Activated T-helper 9 cell treated with anti-CD3 and anti-CD28 coated beads, Interleukin-2, amount 50 U/mL, for 16 hours (primary cell): ENCODE measurements around the gene CDH4.

Source experiments
- DNase-seq: peaks from one replicate; pipeline ENCODE4 v3.0.0-alpha.2; 2020; ENCODE audit warnings: low read depth

The CDH4 gene

DNA sequence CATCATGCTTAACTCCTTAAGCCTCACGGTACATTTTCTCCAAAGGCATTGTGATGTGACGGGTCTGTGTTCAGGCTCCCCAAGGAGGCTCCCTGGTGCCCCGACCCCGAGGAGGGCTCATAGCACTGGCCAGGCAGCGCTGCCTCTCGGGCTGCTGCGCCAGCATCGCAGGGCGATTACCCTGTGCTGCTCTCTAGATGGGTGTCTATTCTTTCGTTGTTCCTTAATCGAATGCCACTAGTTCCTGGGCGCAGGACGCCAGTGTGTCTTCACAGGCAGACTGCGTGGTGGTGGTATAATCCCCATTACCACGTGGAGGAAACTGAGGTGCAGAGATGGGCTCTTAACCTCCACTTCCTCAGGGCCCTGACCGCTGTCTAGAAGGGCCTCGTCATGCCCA, 267.4 kb downstream of the CDH4 start:
- no peak for DNase-seq

DNA sequence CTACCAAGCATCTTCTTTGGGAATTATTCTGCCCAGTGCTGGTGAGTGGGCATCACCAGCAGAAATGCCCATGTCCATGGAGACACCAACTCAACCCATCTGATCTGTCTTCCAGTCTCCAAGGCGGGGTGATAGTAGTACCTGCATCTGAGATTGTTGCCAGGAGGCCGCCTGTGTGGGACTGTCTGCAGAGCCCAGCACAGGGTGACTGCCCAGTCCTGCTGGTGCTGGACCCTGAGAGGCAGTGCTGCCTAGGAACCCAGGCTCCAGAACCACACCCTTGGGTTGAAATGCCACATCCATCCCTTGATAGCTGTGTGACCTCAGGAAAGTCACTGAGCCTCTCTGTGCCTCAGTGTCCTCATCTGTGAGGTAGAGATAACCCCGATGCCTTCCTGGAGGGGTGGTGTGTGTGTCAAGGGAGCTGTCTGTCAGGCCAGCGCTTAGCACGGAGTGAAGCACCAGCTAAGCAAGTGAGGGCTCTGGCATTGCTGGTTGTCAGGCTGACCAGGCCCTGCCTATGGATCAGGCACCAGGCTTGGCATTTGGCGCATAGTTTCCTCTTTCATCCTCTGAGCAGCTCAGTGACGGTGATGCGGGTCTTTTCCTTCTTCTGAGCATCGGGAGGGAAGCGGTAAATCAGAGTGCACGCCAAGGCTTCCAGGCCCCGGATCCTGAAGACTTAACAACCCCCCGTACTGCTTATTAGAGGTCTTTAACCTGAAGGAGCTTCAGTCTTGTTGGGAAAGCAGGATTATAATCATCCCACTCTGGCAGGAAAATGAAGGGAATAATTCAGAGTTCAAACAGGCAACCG, 268.2 kb downstream of the CDH4 start:
- DNase-seq = no peak

DNA sequence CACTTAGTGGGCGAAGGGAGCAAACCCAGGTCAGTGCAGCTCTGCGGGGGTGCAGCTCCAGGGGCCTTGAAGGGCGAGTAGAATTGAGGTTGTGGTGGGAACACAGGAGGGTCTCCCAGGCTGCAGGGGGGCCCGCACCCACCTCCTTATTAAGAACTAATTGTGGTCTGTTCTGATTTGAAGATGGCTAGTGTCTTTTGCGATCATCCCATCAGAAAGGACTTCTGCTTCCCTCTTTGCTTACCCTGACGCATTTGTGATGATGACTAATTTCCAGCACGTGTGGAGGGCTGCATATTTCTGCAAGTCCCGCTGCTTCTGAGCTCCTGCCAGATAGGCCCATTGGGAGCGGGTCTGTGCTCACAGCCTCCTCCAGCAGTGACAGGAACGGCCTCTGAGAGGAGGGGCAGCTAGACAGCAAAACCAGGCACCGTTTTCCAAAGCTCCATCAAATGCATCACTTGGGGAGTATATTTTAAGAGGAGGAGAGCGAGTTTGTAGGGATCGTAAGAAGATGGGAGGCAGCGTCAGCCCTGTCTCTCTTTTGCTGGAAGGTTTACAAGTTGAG, 268.9 kb downstream of the CDH4 start:
- no peak for DNase-seq

DNA sequence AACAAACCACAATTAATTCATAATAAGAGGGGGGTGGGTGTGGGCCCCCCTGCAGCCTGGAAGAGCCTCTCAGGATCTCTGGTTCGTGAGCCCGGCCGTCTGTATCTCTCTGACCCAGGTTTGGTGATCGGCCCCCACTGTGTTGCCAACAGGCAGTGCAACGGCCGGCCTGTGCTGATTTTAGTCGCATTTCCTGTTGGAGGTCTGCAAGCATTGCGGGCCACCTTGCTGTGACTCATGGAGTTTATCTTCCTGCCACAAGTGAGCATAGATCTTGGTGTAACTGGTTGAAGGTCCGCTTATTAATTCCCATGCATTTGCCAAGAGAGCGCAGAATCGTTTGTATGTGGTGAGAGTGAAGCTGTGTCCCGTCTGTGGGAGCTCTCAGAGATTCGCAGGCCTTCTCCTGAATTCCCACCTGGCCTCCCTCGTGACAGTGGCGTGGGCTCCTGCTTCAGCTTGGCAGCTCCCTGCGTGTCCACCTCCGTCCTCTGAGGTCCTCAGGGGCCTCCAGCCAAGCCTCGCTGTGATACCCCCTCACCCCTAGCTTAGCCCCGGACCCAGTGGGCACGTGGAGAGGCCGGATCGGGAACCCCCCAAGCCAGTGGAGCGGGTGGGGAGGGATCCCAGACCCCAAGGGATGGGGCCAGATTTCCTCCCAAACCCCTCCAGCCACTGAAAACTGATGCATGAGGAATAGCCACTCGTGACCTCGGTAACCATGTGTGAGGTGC, 269.8 kb downstream of the CDH4 start:
- DNase-seq = no peak

DNA sequence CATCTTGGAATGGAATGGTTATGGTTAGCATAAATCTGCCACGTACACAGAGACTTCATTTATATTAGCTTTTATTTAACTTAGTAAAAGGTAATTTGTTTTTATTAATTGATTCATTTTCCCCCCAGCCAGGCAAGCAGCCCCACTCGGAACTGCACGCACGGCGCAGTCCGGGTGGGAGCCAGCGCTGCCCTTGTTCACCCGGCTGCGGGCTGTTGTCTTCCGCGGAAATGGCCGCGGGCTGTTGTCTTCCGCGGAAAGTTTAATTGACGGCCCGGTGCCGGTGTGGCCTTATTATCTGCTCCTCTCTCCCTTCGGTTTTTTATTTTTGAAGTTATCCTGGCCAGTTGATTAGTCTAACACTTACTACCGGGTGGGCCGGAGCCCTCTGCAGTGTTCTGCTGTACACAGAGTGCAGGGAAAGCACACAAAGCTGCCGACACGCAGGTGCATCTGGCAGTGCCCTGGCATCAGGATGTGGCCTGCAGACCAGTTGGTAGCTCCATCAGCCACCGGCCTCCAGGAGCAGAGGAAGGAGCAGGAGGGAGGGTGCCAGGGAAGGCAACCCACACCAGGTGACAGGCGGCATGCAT, 270.5 kb downstream of the CDH4 start:
- DNase-seq = no peak

DNA sequence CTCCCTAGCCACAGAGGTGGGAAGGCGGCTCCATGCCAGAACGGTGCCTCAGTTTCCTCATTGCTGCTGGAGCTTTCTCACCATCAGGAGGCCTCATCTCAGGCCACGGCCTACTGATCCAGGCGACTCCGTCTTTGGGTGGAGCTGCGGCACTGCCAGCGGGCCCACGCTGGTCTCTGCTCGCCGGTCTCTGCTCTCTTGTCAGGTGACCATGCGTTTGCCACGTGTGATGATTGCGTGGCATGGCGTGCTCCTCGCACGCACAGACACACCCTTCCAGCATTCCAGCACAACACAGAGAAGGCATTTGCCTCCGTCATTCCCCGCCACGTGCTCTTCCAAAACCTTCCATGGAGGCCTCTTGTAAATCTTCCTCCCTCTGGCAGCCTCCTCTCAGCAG, 271.1 kb downstream of the CDH4 start:
- DNase-seq = no peak

GRCh38 chr20:61524951-61525666, 273.0 kb downstream of the CDH4 start:
- DNase-seq = no peak

DNA sequence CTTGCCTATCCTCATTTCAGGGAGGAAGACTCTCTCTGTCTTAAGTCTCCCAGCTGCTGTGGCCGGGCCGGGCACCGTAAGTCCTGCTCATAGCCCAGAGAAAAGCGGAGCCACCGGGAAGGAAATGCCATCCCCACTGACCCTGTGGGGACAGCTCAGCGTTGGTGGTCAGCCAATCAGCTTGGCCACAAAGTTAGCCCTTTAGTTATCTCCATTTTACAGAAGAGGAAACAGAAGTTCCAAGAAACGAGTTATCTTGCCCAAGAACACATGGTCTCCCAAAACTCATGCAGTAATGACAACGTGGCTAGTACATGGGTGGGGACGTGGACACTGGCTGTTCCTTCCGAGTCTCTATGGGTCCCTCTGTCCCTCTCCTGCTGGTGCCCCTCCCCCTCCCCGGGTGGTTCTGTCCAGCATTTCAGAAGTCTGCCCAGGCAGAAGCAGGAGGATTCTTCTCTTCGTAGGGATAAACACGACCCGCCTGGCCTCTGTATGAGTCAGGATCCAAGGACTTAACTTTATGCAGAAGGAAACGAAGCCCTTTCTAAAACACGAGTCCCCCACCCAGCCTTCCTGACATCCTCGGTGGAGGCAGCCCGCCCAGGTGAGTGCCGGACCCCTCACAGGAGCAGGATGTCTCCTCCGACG, 273.8 kb downstream of the CDH4 start:
- DNase-seq = no peak

DNA sequence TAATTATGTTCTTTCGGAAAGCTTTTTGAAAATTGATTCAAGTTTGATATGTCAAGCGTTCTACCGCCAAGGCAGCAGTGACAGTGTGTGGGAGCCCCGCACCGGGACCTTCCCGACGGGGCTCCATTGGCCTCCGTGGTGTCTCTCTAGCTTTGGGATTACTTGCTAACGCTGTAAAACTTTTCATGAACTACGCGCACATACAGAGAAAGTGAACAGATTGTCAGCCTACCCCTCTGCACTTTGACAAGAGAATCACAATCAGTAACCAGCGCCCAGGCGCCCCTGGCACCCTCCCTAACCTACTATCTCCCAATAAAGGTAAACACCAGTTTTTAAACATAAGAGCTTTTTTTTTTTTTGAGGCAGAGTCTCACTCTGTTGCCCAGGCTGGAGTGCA, 274.8 kb downstream of the CDH4 start:
- no peak for DNase-seq

DNA sequence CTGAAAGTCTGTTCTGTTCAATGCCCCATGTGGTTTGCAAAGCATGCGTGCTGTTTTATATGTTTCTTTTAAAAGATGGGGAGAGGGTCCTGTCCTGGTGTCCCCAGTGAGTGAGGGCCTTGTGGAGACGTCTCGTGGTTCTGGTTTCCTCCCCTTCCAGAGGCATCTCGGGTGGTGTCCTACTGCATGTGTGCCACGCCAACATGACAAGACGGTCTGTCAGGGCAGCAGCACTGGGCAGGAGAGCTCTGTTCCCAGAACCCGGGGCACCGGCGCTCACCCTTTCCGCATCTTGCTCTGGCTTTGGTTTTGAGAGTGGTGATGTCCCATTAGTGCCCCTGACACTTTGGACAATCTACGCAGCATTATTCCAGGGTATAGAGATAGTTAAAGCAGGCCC, 275.6 kb downstream of the CDH4 start:
- no peak for DNase-seq

DNA sequence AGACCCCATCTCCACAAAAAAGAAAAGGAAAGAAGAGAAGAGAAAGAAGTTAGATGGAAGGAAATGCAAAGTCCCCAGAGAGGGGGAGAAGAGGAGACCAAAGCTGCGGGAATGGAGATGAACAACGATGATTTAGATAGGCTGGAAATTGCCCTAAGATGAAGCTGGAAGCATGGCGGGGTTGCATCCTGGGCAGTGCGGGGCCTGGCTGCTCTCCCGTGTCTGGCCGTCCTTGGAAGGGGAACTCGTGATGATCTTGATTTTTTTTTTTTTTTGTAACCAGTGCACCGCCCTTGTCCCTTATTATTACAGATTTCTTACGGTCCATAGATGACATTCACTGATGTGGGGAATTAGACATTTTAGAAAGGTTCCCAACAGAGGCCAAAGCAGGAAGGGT, 276.5 kb downstream of the CDH4 start:
- DNase-seq = no peak

- DNase-seq = no peak
Measured at GRCh38 chr20:61529354-61529753, 277.3 kb downstream of the CDH4 start.

DNA sequence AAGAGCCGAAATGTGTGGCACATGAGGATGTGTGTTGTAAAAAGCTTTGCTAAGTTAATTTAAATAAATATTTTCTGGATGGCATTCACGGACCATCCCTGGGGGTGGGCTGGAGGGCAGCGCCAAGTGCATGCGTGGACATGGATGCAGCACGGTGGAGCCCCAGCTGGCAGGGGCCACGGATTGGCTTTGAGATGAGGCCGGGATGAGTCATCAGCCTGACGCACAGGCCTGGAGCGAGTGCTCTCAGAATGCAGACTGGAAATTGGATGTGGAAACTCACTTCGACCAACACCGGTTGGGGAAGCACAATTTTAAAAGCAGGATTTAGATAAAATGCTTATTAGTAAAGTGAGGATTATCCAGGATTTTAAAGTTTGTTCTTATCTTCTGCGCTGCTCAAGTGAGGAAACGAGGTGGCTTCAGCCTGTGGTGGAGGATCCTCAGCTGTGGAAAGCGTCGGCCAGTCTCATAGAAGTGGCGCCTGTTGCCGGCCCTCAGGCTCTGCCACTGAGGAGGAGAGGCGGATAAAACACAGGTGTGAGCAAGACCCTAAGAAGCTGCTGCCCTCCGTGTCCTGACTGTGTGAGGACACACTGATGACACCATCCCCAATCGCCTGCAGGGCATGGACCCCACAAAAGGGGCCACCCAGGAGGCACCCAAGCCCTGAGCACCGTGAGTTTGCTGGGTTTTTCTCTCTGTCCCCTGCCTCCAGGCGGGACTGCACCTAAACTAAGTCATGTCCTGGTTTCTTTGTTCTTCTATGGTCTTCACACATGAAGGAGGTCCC, 279.7 kb downstream of the CDH4 start:
- no peak for DNase-seq

GRCh38 chr20:61532736-61533135, 280.7 kb downstream of the CDH4 start:
- no peak for DNase-seq

DNA sequence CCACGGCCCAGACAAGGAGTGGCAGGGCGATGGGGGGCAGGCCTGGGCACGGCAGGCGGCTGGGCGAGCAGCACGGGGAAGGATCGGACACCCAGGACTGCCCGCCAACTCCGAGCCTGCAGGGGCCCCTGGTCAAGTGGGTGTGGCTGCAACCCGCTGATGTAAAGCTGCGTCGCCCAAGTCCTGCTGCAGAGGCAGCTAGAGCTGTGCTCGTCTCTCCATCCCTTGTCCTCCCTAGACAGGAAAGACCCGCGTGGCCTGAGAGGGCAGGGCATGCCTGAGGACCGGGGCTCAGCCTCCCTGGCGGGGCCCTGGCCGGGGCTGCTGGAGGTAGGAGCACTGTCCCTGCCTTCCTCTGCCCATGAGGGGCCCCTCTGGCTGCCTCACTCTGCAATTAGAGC, 281.2 kb downstream of the CDH4 start:
- DNase-seq = no peak

DNA sequence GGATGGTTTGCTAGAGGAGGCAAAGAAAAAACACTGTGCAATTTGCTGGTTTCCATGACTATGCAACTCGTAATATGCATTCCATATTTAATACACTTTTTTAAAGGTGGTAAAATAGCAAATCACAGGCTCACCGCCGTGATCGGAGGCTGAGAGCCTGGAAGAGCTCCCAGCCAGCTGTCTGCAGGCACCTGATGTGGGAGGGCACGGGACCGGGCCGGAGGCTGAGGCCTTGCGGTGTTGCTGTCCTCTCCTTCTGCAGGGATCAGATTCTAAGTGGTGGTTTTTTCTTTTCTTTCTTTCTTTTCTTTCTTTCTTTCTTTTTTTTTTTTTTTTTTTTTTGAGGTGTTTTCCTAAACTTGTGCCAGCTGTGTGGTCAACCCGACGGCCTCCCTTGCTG, 282.3 kb downstream of the CDH4 start:
- no peak for DNase-seq

- DNase-seq = no peak
Measured at GRCh38 chr20:61535091-61535490, 283.0 kb downstream of the CDH4 start.

DNA sequence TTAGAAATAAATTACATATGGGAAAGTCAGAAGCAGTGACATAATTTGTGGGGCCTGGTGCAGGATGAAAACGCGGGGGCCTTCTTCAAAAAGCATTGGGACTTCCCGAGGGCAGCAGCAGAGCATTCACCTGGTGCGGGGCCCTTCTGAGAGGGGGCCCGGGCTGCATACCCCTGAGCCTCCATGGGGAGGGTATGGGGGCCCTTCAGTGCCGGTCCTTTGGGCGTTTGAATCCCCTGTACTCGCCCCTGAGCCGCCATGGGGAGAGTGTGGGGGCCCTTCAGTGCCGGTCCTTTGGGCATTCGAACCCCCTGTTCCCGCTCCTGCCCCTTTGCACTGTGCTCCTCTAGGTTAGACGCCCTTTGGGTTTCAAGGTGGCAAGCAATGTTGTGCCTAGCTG, 283.5 kb downstream of the CDH4 start:
- no peak for DNase-seq

DNA sequence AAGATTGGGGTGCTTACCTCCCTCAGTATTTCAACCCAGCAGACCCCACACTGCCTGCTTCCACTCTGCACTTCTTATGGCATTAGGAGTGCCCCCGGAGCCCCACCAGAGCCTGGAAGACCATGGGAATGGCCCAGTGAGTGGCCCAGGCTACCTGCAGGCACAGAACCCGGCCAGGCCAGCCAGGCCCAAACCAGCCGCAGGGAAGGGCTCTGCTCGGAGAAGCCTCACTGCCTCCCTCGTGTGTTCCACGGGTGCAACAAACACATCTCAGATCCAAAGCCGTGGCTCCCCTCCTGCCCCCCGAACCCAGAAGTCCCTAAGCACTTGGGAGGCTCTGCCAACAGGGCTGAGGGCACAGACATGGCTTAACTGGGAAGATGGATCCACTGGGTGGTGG, 283.9 kb downstream of the CDH4 start:
- DNase-seq = no peak

- DNase-seq = no peak
Measured at GRCh38 chr20:61536671-61537070, 284.6 kb downstream of the CDH4 start.
